HEK293 (cell line): Measurements from ENCODE around the gene PSEN2.

ENCODE experiments used
- CTCF ChIA-PET: fragments of 350-600 bp; formaldehyde crosslinking; extraction: SDS; loops from one replicate; lab custom pipeline; 2021; ENCODE audit warnings: antibody characterized with exemption; lab: Yijun Ruan, JAX
- POLR2A ChIA-PET: fragments of 300-600 bp; formaldehyde crosslinking; extraction: SDS; loops from one replicate; lab custom pipeline; 2020; ENCODE audit warnings: antibody characterized with exemption, inconsistent platforms; lab: Yijun Ruan, JAX
- H3K27ac ChIP-seq: fragments of 200-500 bp; sonication (Bioruptor generic); 2 replicates; pipeline ENCODE4 v1.5.1; 2014; ENCODE audit warnings: low read depth, low read length, control low read depth, inconsistent platforms; ENCODE audit errors: extremely low read depth
- H3K36me3 ChIP-seq, 2 experiments: fragments of 200-500 bp in 1 of 2; sonication (Bioruptor generic) in 1 of 2; 1 replicate in 1 of 2; 2 replicates in 1 of 2; pipeline ENCODE4 v1.5.1; 2014 to 2017; ENCODE audit warnings: inconsistent platforms in 2 of 2, low read length in 2 of 2; ENCODE audit not compliant: control insufficient read depth in 2 of 2, insufficient read depth in 1 of 2
- H3K4me1 ChIP-seq: fragments of 200-500 bp; sonication (Bioruptor generic); 2 replicates; pipeline ENCODE4 v1.5.1; 2014; ENCODE audit warnings: mild to moderate bottlenecking, low read length, inconsistent platforms; ENCODE audit not compliant: control insufficient read depth, insufficient read depth
- H3K4me3 ChIP-seq: 2 replicates; pipeline ENCODE4 v1.5.1; 2011; ENCODE audit warnings: low read depth, mild to moderate bottlenecking, control low read depth, low read length, moderate library complexity
- H3K9me3 ChIP-seq: fragments of 200-500 bp; sonication (Bioruptor generic); 2 replicates; pipeline ENCODE4 v1.5.1; 2014; ENCODE audit warnings: low read depth, low read length, inconsistent platforms; ENCODE audit not compliant: control insufficient read depth, insufficient read depth
- ZBTB17 ChIP-seq: fragments of 450-650 bp; formaldehyde crosslinking; IDR thresholded peaks from 2 replicates; pipeline ENCODE4 v1.5.1; 2016; ENCODE audit warnings: missing biosample characterization, missing genetic modification characterization
- ZBTB20 ChIP-seq: fragments of 450-650 bp; formaldehyde crosslinking; IDR thresholded peaks from 2 replicates; pipeline ENCODE4 v1.5.1; 2016; ENCODE audit warnings: missing biosample characterization, missing genetic modification characterization
- ZBTB8A ChIP-seq: fragments of 450-650 bp; formaldehyde crosslinking; IDR thresholded peaks from 2 replicates; pipeline ENCODE4 v1.5.1; 2016; ENCODE audit warnings: missing biosample characterization, missing genetic modification characterization
- ZFP41 ChIP-seq: fragments of 450-650 bp; formaldehyde crosslinking; IDR thresholded peaks from 2 replicates; pipeline ENCODE4 v1.5.1; 2016; ENCODE audit warnings: missing biosample characterization, missing genetic modification characterization, borderline replicate concordance
- ZNF114 ChIP-seq: fragments of 450-650 bp; formaldehyde crosslinking; IDR thresholded peaks from 2 replicates; pipeline ENCODE4 v1.5.0; 2017; ENCODE audit warnings: missing biosample characterization, missing genetic modification characterization
- ZNF169 ChIP-seq: fragments of 450-650 bp; formaldehyde crosslinking; IDR thresholded peaks from 2 replicates; pipeline ENCODE4 v1.5.1; 2016; ENCODE audit warnings: missing biosample characterization, missing genetic modification characterization
- ZNF24 ChIP-seq: fragments of 450-650 bp; formaldehyde crosslinking; IDR thresholded peaks from 2 replicates; pipeline ENCODE4 v1.5.1; 2016; ENCODE audit warnings: missing biosample characterization, missing genetic modification characterization
- ZNF248 ChIP-seq: fragments of 450-650 bp; formaldehyde crosslinking; IDR thresholded peaks from 2 replicates; pipeline ENCODE4 v1.5.1; 2017; ENCODE audit warnings: missing biosample characterization, missing genetic modification characterization
- ZNF341 ChIP-seq: fragments of 450-650 bp; formaldehyde crosslinking; IDR thresholded peaks from 2 replicates; pipeline ENCODE4; 2016; ENCODE audit warnings: low read depth, missing biosample characterization, missing genetic modification characterization
- ZNF600 ChIP-seq: fragments of 450-650 bp; formaldehyde crosslinking; IDR thresholded peaks from 2 replicates; pipeline ENCODE4 v1.5.1; 2016; ENCODE audit warnings: missing biosample characterization, missing genetic modification characterization
- ZNF660 ChIP-seq: fragments of 450-650 bp; IDR thresholded peaks from 2 replicates; pipeline ENCODE4 v1.5.1; 2018; ENCODE audit warnings: missing biosample characterization, mild to moderate bottlenecking, missing genetic modification characterization
- ZNF830 ChIP-seq: fragments of 450-650 bp; IDR thresholded peaks from 2 replicates; pipeline ENCODE4 v1.5.0; 2018; ENCODE audit warnings: missing biosample characterization, missing genetic modification characterization, low read depth, mild to moderate bottlenecking, moderate library complexity
- ZXDB ChIP-seq: fragments of 450-650 bp; formaldehyde crosslinking; IDR thresholded peaks from 2 replicates; pipeline ENCODE4 v1.5.1; 2016; ENCODE audit warnings: missing biosample characterization, missing genetic modification characterization
- TF ChIP-seq, protein P1 (sequence below): fragments of 450-650 bp; formaldehyde crosslinking; IDR thresholded peaks from 2 replicates; pipeline ENCODE4 v1.5.1; 2016; ENCODE audit warnings: missing biosample characterization, missing genetic modification characterization
- TF ChIP-seq, protein P2 (sequence below): fragments of 450-650 bp; formaldehyde crosslinking; IDR thresholded peaks from 2 replicates; pipeline ENCODE4 v1.5.1; 2017; ENCODE audit warnings: missing biosample characterization, missing genetic modification characterization
- TF ChIP-seq, protein P3 (sequence below): fragments of 450-650 bp; formaldehyde crosslinking; IDR thresholded peaks from 2 replicates; pipeline ENCODE4 v1.5.1; 2016; ENCODE audit warnings: missing biosample characterization, missing genetic modification characterization
- TF ChIP-seq, protein P4 (sequence below): fragments of 450-650 bp; formaldehyde crosslinking; IDR thresholded peaks from 2 replicates; pipeline ENCODE4 v1.5.1; 2016; ENCODE audit warnings: missing biosample characterization, missing genetic modification characterization

The PSEN2 gene

DNA sequence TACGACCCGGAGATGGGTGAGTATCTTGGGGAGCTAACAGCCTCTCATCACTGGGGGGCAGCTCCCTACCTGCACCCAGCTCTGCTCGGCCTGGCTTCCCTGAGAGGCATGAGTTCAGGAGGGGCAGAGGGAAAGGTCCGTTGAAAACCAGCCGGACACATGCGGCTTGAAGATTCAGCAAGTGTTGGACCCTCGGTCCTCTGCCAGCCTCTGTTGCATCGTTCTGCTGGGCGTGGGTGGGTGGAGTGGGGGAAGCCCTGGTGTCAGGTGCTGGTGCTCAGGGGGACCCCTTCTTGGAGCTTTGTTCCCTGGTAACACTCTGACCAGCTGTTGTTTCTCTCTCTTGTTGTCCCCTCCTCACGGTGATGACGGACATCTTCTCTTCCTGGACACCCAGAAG lies 20.9 kb downstream of the PSEN2 start:
- no peak overlapping the region for H3K4me3 ChIP-seq
- TF ChIP-seq, protein P1, sequence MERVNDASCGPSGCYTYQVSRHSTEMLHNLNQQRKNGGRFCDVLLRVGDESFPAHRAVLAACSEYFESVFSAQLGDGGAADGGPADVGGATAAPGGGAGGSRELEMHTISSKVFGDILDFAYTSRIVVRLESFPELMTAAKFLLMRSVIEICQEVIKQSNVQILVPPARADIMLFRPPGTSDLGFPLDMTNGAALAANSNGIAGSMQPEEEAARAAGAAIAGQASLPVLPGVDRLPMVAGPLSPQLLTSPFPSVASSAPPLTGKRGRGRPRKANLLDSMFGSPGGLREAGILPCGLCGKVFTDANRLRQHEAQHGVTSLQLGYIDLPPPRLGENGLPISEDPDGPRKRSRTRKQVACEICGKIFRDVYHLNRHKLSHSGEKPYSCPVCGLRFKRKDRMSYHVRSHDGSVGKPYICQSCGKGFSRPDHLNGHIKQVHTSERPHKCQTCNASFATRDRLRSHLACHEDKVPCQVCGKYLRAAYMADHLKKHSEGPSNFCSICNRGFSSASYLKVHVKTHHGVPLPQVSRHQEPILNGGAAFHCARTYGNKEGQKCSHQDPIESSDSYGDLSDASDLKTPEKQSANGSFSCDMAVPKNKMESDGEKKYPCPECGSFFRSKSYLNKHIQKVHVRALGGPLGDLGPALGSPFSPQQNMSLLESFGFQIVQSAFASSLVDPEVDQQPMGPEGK (tag by site-specific recombination) = no peak
- TF ChIP-seq ZNF248 (tag by site-specific recombination) (no peak), ZNF830 (no peak), ZBTB20 (no peak), ZFP41 (no peak), ZNF169 (tag by site-specific recombination) (no peak), ZNF24 (tag by site-specific recombination) (no peak)
- TF ChIP-seq, protein P2, sequence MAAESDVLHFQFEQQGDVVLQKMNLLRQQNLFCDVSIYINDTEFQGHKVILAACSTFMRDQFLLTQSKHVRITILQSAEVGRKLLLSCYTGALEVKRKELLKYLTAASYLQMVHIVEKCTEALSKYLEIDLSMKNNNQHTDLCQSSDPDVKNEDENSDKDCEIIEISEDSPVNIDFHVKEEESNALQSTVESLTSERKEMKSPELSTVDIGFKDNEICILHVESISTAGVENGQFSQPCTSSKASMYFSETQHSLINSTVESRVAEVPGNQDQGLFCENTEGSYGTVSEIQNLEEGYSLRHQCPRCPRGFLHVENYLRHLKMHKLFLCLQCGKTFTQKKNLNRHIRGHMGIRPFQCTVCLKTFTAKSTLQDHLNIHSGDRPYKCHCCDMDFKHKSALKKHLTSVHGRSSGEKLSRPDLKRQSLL = no peak
- TF ChIP-seq, protein P3, sequence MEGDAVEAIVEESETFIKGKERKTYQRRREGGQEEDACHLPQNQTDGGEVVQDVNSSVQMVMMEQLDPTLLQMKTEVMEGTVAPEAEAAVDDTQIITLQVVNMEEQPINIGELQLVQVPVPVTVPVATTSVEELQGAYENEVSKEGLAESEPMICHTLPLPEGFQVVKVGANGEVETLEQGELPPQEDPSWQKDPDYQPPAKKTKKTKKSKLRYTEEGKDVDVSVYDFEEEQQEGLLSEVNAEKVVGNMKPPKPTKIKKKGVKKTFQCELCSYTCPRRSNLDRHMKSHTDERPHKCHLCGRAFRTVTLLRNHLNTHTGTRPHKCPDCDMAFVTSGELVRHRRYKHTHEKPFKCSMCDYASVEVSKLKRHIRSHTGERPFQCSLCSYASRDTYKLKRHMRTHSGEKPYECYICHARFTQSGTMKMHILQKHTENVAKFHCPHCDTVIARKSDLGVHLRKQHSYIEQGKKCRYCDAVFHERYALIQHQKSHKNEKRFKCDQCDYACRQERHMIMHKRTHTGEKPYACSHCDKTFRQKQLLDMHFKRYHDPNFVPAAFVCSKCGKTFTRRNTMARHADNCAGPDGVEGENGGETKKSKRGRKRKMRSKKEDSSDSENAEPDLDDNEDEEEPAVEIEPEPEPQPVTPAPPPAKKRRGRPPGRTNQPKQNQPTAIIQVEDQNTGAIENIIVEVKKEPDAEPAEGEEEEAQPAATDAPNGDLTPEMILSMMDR (tag by site-specific recombination) = no peak
- peaks cover 10 to 98% of the 10 kb centered on the region in 2 experiments; a peak in 2 of 3 replicates for H3K36me3 ChIP-seq
- H3K27ac ChIP-seq = no peak overlapping the region
- CTCF ChIA-PET = no interaction called here
- H3K9me3 ChIP-seq = no peaks in the 10 kb centered on the region
- POLR2A ChIA-PET = interaction anchor here (0.6 kb wide), 1 partner anchor 443 kb away, joined by 6 read pairs; no protein-coding TSS in a partner anchor
- no peaks in the 10 kb centered on the region for H3K4me1 ChIP-seq

DNA sequence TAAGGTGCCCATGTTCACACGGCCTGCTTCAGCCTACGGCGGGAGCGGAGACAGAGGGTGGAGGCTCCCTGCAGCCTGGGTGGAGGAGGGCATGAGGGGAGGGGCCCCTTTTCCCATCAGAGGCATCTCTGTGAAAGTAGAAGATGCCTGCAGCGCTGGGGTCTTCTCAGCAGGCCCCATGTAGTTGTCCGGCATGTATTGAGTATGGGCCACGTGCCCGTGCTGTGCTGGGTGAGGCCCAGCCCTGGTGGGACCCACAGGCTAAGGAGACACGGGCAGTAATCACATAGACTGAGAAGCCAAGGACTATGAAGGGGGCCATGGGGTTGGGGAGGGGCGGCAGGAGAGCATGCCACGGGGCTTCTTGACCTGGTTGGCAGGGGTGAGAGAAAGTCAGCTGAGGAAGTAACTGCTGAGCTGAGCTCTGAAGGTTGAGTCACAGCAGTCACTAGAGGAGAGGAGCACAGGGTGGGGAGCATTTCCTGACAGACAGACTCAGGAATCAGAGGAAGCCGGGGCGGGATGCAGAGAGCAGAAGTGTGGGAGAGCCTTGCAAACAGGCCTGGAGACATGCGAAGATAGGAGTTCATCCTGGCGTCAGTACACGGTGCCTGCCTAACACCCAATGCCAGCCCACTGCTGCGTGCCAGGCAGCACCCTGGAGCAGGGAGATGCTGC lies 21.6 kb downstream of the PSEN2 start:
- H3K4me3 ChIP-seq = no peak overlapping the region
- CTCF ChIA-PET = no interaction called here
- H3K9me3 ChIP-seq = no peaks in the 10 kb centered on the region
- POLR2A ChIA-PET = no interaction called here
- no peak overlapping the region for H3K27ac ChIP-seq
- H3K36me3 ChIP-seq = peaks cover 10 to 97% of the 10 kb centered on the region in 2 experiments; a peak in 2 of 3 replicates
- TF ChIP-seq, protein P4, sequence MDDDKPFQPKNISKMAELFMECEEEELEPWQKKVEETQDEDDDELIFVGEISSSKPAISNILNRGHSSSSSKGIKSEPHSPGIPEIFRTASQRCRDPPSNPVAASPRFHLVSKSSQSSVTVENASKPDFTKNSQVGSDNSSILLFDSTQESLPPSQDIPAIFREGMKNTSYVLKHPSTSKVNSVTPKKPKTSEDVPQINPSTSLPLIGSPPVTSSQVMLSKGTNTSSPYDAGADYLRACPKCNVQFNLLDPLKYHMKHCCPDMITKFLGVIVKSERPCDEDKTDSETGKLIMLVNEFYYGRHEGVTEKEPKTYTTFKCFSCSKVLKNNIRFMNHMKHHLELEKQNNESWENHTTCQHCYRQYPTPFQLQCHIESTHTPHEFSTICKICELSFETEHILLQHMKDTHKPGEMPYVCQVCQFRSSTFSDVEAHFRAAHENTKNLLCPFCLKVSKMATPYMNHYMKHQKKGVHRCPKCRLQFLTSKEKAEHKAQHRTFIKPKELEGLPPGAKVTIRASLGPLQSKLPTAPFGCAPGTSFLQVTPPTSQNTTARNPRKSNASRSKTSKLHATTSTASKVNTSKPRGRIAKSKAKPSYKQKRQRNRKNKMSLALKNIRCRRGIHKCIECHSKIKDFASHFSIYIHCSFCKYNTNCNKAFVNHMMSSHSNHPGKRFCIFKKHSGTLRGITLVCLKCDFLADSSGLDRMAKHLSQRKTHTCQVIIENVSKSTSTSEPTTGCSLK (tag by site-specific recombination) = no peak
- no peak for TF ChIP-seq ZBTB8A (tag by site-specific recombination)
- TF ChIP-seq ZXDB (tag by site-specific recombination) = peak; percentile 75
- TF ChIP-seq ZNF660 (tag by site-specific recombination) = no peak
- peak; percentile 66; the same call in 1 of the 2 replicates for TF ChIP-seq ZNF600 (tag by site-specific recombination)
- TF ChIP-seq ZNF114 (tag by site-specific recombination) = no peak
- no peaks in the 10 kb centered on the region for H3K4me1 ChIP-seq

DNA sequence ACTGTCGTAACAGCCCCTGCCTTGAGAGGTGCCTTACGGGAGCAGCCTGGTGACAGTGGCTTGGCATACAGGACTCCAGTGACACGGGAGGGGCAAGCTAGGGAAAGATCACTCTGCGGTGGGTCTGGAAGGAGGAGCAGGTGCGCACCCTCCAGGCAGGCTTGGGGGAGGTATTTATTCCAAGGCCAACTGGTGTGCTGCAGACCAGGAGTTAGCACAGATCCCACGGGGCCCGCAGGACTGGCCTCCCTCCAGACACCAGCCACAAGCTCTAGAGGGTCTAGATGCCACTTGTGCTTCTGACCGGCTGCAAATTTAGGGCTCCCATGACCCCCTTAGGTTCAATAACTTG lies 22.1 kb downstream of the PSEN2 start:
- Histone ChIP-seq H3K27ac (no peak overlapping the region), H3K4me3 (no peak overlapping the region), H3K4me1 (no peaks in the 10 kb centered on the region), H3K9me3 (no peaks in the 10 kb centered on the region), H3K36me3 (peaks cover 10 to 96% of the 10 kb centered on the region in 2 experiments; a peak in 2 of 3 replicates)
- ChIA-PET POLR2A (no interaction called here), CTCF (no interaction called here)
- peak; percentile 40; the same call in 1 of the 2 replicates for TF ChIP-seq ZNF341 (tag by site-specific recombination)
- TF ChIP-seq ZNF600 (tag by site-specific recombination) = peak; percentile 12; the same call in 1 of the 2 replicates
- TF ChIP-seq ZBTB17 (tag by site-specific recombination) = no peak
